GM19328 (cell line): ENCODE data around the gene REEP6.
"Not testable (repeated sequence)": the region's sequence is repeated elsewhere in the genome, so short reads cannot be mapped to it uniquely, and the experiment has no call there.

Experiments used
- ATAC-seq: cut with Tn5 transposase; IDR thresholded peaks from one replicate; pipeline ENCODE4 v1.9.1; 2021; ENCODE audit warnings: mild to moderate bottlenecking, moderate library complexity; ENCODE audit not compliant: unreplicated experiment

REEP6 gene

GRCh38 chr19:1471515-1472160 lies 19.3 kb upstream of the REEP6 start:
- no peak for ATAC-seq

- ATAC-seq = no peak
Measured at GRCh38 chr19:1472231-1473084, 18.5 kb upstream of the REEP6 start.

GRCh38 chr19:1473085-1473851 lies 17.7 kb upstream of the REEP6 start:
- ATAC-seq = no peak

- no peak for ATAC-seq
Measured at GRCh38 chr19:1474011-1474764, 16.8 kb upstream of the REEP6 start.

- no peak for ATAC-seq
Measured at GRCh38 chr19:1474765-1475351, 16.1 kb upstream of the REEP6 start.

GRCh38 chr19:1475751-1476437 lies 15.1 kb upstream of the REEP6 start:
- ATAC-seq = no peak

GRCh38 chr19:1477056-1477455 lies 13.9 kb upstream of the REEP6 start:
- ATAC-seq = not testable (repeated sequence)

GRCh38 chr19:1478934-1479707 lies 11.9 kb upstream of the REEP6 start, which contains the start of gene C19orf25:
TSS of gene C19orf25 (minus strand) at chr19:1479215. CDS start at chr19:1478903, 312 bp downstream.
- peak; percentile 85 for ATAC-seq

- ATAC-seq = no peak
Measured at GRCh38 chr19:1481224-1481892, 9.6 kb upstream of the REEP6 start.

GRCh38 chr19:1481893-1482360 lies 9.1 kb upstream of the REEP6 start:
- no peak for ATAC-seq

GRCh38 chr19:1482361-1483130 lies 8.4 kb upstream of the REEP6 start:
- no peak for ATAC-seq

- ATAC-seq = no peak
Measured at GRCh38 chr19:1483131-1483978, 7.6 kb upstream of the REEP6 start.

- no peak for ATAC-seq
Measured at GRCh38 chr19:1483979-1484428, 7.0 kb upstream of the REEP6 start.

- no peak for ATAC-seq
Measured at GRCh38 chr19:1486720-1487575, 4.0 kb upstream of the REEP6 start.

- no peak for ATAC-seq
Measured at GRCh38 chr19:1487576-1488281, 3.3 kb upstream of the REEP6 start.
